PC-3 (cell line): ENCODE data around the gene SULT4A1. TPM values are rescaled to one million over a fixed set of nuclear protein-coding genes. Genes with fewer than 3 reads are reported as not detected.

ENCODE experiments used
- ATAC-seq: fragments of 200-7000 bp; cut with Tn5 transposase; 2 replicates; pipeline ENCODE4 v1.9.1; 2020; ENCODE audit warnings: mild to moderate bottlenecking, moderate library complexity
- BruUV-seq: library from RNA; stranded (reverse); fragments of 400-500 nt; replicated peaks from 2 replicates; lab custom pipeline; 2021; lab: Mats Ljungman, UMichigan
- CTCF ChIA-PET: fragments of 300-600 bp; sonication (Branson Sonifier 250); formaldehyde crosslinking; loops from one replicate; lab custom pipeline; 2022; ENCODE audit warnings: antibody characterized with exemption; lab: Charles Lee
- POLR2A ChIA-PET: fragments of 300-600 bp; sonication (Branson Sonifier 250); formaldehyde crosslinking; loops from one replicate; lab custom pipeline; 2022; ENCODE audit warnings: antibody characterized with exemption; ENCODE audit not compliant: unreplicated experiment; lab: Charles Lee
- DNase-seq: peaks from one replicate; pipeline ENCODE4 v3.0.0-alpha.2; 2015
- H2AFZ ChIP-seq: fragments of 300-600 bp; sonication (generic); 2 replicates; pipeline ENCODE4 v1.6.0; 2016; ENCODE audit warnings: antibody characterized with exemption, low read length
- H3F3A ChIP-seq: fragments of 300-600 bp; sonication (generic); one replicate; pipeline ENCODE4 v1.6.0; 2017; ENCODE audit warnings: antibody characterized with exemption, low read length, control low read depth, mild to moderate bottlenecking; ENCODE audit not compliant: unreplicated experiment
- H3K27ac ChIP-seq: fragments of 300-600 bp; sonication (generic); 2 replicates; pipeline ENCODE4 v1.5.1; 2016; ENCODE audit warnings: mild to moderate bottlenecking, low read length
- H3K27me3 ChIP-seq: fragments of 300-600 bp; sonication (generic); 2 replicates; pipeline ENCODE4 v1.6.1; 2016; ENCODE audit warnings: low read length, mixed read lengths
- H3K36me3 ChIP-seq: fragments of 300-600 bp; sonication (generic); 2 replicates; pipeline ENCODE4 v1.6.1; 2016; ENCODE audit warnings: low read depth, mixed run types, low read length, mixed read lengths
- H3K4me1 ChIP-seq: fragments of 300-600 bp; sonication (generic); 2 replicates; pipeline ENCODE4 v1.5.1; 2016; ENCODE audit warnings: low read length; ENCODE audit not compliant: insufficient read depth
- H3K4me2 ChIP-seq: fragments of 300-600 bp; sonication (generic); 2 replicates; pipeline ENCODE4 v1.6.0; 2016; ENCODE audit warnings: low read length
- H3K4me3 ChIP-seq: fragments of 300-600 bp; sonication (generic); 2 replicates; pipeline ENCODE4 v1.5.1; 2016; ENCODE audit warnings: mild to moderate bottlenecking, low read length, mixed read lengths
- H3K79me2 ChIP-seq: fragments of 300-600 bp; sonication (generic); 2 replicates; pipeline ENCODE4 v1.6.1; 2017; ENCODE audit warnings: low read length, mixed read lengths
- H3K9ac ChIP-seq: fragments of 300-600 bp; sonication (generic); 2 replicates; pipeline ENCODE4 v1.6.0; 2016; ENCODE audit warnings: mild to moderate bottlenecking, low read length
- H3K9me2 ChIP-seq: fragments of 300-600 bp; sonication (generic); replicated peaks from 2 replicates; pipeline ENCODE4 v1.6.1; 2016; ENCODE audit warnings: mixed run types, low read length, mixed read lengths
- H3K9me3 ChIP-seq: fragments of 300-600 bp; sonication (generic); 2 replicates; pipeline ENCODE4 v1.6.1; 2016; ENCODE audit warnings: low read length, mixed read lengths
- H4K20me1 ChIP-seq: fragments of 300-600 bp; sonication (generic); 2 replicates; pipeline ENCODE4 v1.6.1; 2016; ENCODE audit warnings: low read length, mixed read lengths
- EZH2 ChIP-seq: fragments of 300-600 bp; sonication (generic); IDR thresholded peaks from one replicate; pipeline ENCODE4 v1.6.1; 2017; ENCODE audit warnings: antibody characterized with exemption, mild to moderate bottlenecking, low read length; ENCODE audit not compliant: unreplicated experiment
- EZH2phosphoT487 ChIP-seq: fragments of 300-600 bp; sonication (generic); IDR thresholded peaks from 2 replicates; pipeline ENCODE4 v1.6.1; 2018; ENCODE audit warnings: mild to moderate bottlenecking, antibody characterized with exemption, low read length, borderline replicate concordance
- intact Hi-C: fragments of 100-400 bp; cut with micrococcal nuclease; formaldehyde crosslinking; loops from 2 replicates; pipeline ENCODE4 v1.9.0; 2023
- total RNA-seq: library from RNA; depleted of rRNA; stranded (reverse); fragments of >200 nt; gene quantifications from 2 replicates; pipeline ENCODE4 v1.2.3, GENCODE V29; 2014
- TF ChIP-seq, protein P1 (sequence below): fragments of 300-600 bp; sonication (generic); conservative IDR thresholded peaks from 2 replicates; pipeline ENCODE4 v1.5.1; 2017; ENCODE audit warnings: antibody characterized with exemption, low read depth, mild to moderate bottlenecking, low read length

SULT4A1 gene
- total RNA-seq, 1 experiment from 2014 or later, result not detected

DNA sequence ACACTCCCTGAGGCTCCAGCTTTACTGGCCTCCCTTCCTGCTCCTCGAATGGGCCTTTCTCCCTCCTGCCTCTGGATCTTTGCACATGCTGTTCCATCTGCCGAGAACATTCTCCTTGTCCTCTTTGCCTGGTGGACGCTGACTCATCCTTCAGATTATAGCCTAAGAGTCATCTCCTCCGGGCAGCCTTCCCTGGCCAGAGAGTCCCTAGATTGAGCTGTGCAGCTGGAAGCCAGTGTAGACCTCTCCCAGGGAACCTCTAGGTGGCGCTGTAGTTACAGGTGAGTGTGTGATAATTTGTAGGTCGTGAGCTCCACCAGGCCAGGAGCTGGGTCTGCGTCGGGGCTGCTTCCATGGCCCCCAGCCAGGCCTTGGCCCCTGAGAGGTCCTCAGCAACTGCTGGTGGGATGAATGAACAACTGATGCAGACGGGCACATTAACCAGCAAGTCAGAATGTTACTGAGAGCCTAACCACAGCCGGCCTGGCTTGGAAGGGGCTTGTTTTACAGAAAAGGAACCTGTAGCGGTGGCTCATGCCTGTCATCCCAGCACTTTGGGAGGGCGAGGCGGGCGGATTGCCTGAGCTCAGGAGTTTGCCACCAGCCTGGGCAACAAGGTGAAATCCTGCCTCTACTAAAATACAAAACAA lies 20.8 kb upstream of the SULT4A1 start:
- H4K20me1 ChIP-seq, result no peaks in the 10 kb centered on the region
- ChIA-PET POLR2A (no interaction called here), CTCF (interaction anchor here (0.7 to 1.1 kb wide), 5 partner anchors 14 to 63 kb away, joined by 3 to 10 read pairs (median 6); no protein-coding TSS in a partner anchor)
- no peaks in the 10 kb centered on the region for H3K79me2 ChIP-seq
- H3K4me1 ChIP-seq, result no peaks in the 10 kb centered on the region
- no peaks in the 10 kb centered on the region for H3K36me3 ChIP-seq
- no peak overlapping the region for H3K27ac ChIP-seq
- BruUV-seq, result no TSS peak
- ATAC-seq, result peak; percentile 94
- no peak overlapping the region for H3K9ac ChIP-seq
- no peak overlapping the region for H2AFZ ChIP-seq
- no peaks in the 10 kb centered on the region for H3K9me3 ChIP-seq
- no peak overlapping the region for H3K4me3 ChIP-seq
- no peak overlapping the region for H3K4me2 ChIP-seq
- no peak for TF ChIP-seq EZH2
- TF ChIP-seq, protein P1, sequence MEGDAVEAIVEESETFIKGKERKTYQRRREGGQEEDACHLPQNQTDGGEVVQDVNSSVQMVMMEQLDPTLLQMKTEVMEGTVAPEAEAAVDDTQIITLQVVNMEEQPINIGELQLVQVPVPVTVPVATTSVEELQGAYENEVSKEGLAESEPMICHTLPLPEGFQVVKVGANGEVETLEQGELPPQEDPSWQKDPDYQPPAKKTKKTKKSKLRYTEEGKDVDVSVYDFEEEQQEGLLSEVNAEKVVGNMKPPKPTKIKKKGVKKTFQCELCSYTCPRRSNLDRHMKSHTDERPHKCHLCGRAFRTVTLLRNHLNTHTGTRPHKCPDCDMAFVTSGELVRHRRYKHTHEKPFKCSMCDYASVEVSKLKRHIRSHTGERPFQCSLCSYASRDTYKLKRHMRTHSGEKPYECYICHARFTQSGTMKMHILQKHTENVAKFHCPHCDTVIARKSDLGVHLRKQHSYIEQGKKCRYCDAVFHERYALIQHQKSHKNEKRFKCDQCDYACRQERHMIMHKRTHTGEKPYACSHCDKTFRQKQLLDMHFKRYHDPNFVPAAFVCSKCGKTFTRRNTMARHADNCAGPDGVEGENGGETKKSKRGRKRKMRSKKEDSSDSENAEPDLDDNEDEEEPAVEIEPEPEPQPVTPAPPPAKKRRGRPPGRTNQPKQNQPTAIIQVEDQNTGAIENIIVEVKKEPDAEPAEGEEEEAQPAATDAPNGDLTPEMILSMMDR, result peak; percentile 73
- intact Hi-C loops, result no loop called here
- no peaks in the 10 kb centered on the region for H3K27me3 ChIP-seq
- DNase-seq, result peak; percentile 80
- no peaks in the 10 kb centered on the region for H3K9me2 ChIP-seq
- no peaks in the 10 kb centered on the region for H3F3A ChIP-seq

DNA sequence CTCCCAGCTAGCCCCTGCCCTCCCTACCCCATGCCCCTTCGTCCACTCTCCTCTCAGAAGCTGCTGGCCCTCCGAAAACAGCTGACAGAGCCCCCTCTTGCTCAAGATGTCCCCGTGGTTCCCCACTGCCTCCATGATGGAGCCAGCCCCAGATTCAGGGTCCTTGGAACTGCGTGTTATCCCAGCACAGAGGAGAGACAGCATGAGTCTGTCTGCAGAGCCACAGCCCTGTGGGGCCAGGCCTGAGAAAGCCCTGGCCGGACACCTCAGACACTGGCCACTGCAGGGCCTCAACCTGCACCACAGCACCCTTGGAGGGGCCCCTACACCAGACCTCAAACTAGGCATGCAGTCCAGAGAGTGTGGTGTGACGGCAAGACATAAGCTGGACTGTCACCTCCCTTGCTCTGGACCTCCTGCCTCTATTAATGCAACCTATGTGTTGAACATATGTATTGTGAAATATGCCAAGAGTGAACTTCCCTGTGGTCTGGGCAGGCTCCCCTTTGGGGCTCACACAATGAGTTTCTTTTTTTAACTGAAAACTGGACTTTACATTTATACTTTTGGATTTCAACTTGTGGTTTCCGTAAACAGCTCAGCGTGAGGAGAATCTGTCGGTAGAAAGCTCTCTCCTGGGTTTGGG lies 19.9 kb upstream of the SULT4A1 start:
- Histone ChIP-seq H3K27me3 (no peaks in the 10 kb centered on the region), H2AFZ (no peak overlapping the region), H3K27ac (no peak overlapping the region), H3K9me3 (no peaks in the 10 kb centered on the region), H4K20me1 (no peaks in the 10 kb centered on the region), H3K79me2 (no peaks in the 10 kb centered on the region), H3F3A (no peaks in the 10 kb centered on the region), H3K4me2 (no peak overlapping the region), H3K4me1 (no peaks in the 10 kb centered on the region), H3K36me3 (no peaks in the 10 kb centered on the region), H3K4me3 (no peak overlapping the region), H3K9me2 (no peaks in the 10 kb centered on the region), H3K9ac (no peak overlapping the region)
- no peak for DNase-seq
- no peak for ATAC-seq
- ChIA-PET POLR2A (no interaction called here), CTCF (interaction anchor here (1.0 to 1.1 kb wide), 2 partner anchors 56 to 64 kb away, joined by 6 to 10 read pairs; no protein-coding TSS in a partner anchor)
- intact Hi-C loops, result no loop called here
- no peak for TF ChIP-seq EZH2
- TF ChIP-seq, protein P1, result no peak
- no peak for TF ChIP-seq EZH2phosphoT487
- no TSS peak for BruUV-seq
